Measurements from ENCODE around the gene PCSK7.

The PCSK7 gene

DNA sequence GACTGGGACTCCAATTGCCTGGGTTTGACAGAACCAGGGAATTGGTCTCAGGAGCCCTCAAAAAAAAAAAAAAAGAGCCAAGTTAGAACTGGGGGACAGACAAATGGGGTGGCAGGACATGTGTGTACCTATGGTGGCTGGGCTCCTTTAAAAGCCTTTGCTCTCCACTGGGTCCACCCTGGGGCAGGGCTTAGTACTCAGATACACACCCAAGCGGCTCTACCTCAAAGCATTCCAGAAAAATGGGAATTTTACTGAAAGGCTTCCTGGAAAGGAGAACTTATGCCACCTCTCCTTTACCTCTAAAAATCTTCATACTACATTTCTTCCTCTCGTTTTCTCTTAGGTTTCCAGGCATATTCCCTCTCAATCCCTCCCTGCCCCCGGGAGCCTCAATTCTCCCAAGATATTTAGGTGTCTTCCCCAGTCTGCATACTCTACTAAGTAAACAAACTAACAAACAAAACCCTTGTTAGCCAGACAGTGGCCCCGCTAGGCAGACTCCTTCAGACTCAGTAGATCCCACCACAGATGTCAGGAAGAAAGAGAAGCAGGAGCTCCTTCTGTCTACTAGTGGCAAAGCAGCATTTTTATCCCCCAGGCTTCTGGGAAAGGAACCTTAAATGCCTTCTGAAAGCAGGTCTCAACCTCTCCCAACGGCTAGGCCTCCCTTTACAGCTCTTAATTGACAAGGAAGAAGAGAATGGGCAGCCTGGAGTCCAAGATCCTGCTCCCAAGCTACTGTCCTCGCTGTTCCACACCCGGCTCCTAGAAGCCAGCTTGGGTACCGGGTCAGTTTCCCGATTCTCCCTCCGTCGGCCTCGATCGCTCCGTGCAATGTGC is 653 bp downstream of the PCSK7 start:
- no peak for DNase-seq (ENCODE audit: low spot score)

DNA sequence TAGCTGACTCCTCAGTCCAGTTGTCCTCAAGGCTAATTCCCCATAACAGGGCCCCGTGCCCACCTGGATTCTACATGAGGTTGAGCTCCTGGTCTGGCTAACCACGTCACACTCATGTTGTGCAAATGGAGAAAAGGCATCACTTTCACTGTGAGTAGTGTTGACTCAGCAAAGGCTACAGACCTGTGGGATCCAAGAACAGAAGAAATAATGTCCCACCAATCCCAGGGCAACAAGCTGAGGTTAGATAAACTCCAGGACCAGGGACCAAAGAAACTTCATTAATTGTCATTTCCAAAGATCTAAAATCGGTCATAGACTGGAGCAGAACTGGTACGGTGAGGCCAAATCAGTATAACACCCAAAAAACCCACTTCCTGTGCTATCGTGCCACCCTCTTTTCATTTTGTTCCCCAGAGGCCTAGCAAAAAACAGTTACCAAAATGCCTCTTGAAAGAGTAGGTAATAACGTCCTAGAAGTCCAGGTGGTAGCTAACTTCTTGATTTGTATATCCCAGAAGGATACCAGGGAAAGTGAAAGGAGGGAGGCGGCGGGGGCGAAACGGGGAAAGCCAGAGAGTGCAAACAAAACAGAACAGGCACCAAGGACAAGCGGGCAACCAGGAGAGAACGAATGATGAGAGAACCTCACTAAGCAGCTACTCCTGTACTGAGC is 1.4 kb downstream of the PCSK7 start:
- DNase-seq (ENCODE audit: low spot score), result peak; percentile 86

DNA sequence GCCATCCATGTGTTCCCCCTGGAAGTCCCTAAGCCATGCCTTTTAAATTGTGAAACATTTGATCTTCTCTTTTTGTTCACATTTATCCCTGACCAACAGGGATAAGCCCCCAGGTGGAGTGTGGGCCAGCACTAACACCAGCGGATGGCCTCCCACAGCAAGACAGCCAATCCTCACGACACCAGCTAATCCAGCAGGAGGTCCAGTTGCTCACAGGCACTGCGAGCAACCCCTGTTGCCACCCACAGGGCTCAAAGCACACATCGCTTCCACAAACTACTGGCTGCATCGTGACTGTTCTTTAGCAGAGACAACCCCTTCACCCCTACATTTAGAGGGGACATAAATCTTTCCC is 2.0 kb downstream of the PCSK7 start:
- no peak for DNase-seq (ENCODE audit: low spot score)

DNA sequence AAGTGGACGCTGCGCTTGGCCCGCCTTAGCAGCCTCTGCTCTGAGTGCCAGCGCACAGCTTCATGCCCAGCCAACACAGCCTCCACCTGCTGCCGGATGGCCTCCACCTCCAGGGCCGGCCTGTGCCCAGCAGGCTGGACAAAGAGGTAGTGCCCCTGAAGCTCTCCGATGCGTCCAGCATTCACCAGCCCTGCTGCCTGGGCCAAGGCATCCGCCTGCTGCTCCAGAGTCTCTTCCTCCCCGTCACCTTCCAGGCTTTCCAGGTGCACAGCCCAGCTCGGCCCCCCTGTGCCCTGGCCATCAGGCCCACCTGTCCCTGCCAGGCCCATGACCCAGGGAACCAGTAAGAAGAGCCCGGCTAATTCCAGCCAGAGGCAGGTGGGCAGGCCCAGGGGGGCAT is 2.5 kb downstream of the PCSK7 start:
- DNase-seq (ENCODE audit: low spot score), result no peak

DNA sequence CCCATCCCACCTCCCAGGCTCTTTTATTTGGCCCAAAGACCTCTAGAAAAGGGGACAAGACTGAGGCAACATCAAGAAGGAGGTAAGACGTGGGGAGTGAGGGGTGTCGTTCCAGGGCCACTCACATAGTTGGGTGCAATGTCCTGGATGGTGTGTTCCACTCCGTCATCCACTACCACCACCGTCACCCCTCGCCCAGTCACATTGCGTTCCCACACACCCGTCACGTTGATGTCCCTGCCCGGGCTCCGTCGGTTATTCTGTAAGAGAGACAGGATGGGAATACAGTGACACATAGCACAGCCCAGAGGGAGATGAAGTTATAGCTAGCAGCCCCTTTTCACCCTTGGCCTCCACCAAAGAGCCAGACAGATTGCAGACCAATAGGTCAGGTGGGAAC is 3.8 kb downstream of the PCSK7 start:
- DNase-seq (ENCODE audit: low spot score), result no peak

DNA sequence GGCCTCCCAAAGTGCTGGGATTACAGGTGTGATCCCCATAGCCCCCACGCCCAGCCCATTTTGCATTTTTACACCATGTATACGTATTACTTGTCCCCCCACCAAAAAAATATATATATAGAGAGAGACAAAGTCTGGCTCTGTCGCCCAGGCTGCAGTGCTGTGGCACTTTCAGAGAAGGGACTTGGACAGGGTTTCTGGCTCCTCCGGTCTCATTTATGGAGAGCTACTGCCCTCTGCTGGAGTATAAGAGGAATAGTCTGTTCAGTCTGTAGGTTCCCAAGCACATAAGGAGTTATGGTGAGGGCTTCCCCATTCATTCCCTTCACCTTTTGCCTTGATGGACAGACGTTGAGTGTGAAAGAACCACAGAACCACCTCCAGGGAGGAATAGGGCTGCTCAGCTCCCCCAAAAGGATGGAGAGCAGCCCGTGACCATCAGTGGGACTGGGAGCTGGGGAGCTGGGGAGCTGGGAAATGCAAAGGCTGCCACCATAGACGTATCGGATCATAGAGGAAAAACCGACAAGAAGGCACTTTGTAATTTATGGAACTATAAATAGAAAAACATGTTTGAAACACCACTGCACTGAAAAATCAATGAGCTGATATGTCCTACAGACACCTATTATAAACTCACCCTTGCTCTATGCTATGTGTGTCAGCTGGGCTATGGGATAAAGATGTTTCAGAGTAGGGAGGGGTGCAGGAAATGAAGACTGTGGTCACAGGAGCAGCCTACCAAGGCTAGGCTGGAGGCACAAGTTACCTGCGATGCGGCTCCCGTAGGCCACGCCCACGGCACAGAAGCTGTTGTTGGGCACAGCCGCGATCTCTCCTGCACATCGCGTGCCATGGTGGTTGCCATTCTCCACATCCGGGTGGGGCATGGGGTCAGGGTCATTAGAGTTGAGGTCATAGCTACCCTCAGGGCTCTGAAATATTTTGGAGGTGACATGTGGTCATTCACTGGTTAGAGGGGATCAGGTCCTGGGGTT is 5.2 kb downstream of the PCSK7 start:
- DNase-seq (ENCODE audit: low spot score), result peak; percentile 75

DNA sequence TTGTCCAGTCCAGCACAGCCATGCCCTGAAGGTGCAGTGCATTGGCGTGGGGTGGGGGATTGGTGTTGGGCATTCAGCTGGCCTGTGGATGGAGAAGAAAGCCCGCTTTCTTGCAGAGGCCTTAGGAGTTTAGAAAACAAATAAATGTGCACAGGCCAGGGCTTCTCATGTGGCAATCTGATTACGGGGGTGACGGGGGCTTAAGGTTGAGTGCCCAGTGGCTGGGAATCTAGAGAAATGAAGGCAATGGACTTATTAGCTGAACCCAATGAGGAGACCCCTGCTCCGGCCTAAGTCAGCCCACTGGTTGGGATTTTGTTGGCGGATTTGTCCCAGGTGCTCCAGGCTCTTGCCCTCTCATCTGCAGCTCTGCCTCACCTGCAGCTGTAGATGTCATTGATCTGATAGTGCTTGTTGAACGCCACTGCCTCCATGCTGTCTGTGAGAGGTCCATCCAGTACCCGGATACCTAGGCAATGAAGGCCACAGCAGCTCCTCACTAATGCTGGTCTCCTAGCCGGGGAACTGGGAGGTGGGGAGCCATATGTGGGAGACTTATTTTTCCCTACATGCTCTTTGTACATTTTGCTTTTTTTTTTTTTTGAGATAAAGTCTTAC is 6.2 kb downstream of the PCSK7 start:
- no peak for DNase-seq (ENCODE audit: low spot score)

DNA sequence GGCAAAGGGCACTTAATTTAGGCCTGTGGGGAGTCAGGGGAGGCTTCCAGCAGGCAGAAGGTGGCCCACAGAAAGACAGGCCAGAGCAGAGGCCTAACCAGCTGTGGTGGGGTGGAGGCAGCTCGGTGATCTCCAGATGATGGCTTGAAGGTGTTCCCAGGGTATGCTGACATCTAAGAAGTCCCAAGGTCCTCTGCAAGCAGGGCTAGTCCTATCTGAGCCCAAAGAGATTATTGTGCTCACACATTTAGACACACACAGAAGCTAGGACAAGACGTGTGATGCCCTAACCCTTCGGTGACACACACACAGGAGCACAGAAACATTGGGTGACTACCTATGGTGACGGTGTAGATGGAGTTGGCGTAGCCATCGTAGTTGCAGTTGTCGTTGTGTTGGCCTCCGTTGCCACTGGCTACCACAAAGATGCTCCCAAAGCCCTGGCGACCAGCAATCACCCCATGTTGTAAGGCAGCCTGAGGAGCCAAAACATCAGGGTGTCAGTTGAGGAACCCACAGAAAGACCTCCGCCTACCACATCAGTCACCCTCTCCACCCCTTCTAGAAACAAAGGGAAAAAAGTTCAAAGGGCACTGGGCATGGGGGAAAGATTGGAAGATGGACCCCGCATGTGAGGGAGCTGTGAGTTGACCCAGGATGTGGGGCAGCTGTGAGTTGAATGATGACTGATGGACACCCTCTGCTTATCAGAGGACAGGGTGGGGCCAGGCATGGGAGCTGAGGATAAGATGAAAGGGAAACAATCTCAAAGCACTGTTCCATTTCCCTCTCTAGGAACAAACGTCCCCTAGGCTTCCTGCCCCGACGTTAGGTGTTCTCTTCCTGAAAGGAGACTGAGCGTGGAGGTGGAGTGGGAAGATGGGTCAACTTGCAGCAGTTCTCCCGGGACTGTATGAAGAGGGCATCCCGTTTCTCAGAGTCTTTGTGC is 7.9 kb downstream of the PCSK7 start:
- DNase-seq (ENCODE audit: low spot score), result no peak

DNA sequence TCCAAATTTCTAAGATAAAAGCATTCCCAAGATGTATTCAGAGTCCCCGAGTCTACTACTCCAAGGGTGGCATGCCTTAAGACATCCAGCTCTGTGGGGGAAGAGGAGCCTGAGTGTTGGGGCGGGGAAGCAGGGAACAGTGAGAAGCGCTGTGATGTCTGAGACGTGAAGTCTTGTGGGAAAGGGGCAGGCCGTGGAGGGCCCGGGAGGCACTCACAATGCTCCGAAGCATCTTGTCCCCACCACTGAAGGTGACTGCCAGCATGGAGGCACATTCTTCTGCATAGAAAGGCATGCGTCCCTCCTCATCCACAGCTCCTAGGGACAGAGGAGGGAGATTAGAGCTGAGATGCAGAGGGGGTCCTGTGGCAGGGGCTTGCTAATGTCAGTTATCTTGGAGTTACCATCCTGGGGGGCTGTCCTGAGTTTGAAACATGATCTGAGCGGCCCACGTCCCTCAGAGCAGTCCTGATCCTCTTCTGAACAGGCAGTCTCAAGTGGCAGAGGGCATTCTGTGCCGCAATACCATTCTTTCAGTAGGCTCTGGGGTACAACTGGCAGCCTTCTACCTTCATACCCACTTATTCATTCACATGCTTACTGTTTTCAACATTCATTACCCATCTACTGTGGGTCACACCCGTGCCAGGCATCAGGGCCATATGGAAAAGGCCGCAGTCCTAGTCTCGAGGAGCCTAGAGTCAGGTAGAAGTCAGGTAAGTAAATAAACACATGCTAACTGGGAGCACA is 8.7 kb downstream of the PCSK7 start:
- no peak for DNase-seq (ENCODE audit: low spot score)

DNA sequence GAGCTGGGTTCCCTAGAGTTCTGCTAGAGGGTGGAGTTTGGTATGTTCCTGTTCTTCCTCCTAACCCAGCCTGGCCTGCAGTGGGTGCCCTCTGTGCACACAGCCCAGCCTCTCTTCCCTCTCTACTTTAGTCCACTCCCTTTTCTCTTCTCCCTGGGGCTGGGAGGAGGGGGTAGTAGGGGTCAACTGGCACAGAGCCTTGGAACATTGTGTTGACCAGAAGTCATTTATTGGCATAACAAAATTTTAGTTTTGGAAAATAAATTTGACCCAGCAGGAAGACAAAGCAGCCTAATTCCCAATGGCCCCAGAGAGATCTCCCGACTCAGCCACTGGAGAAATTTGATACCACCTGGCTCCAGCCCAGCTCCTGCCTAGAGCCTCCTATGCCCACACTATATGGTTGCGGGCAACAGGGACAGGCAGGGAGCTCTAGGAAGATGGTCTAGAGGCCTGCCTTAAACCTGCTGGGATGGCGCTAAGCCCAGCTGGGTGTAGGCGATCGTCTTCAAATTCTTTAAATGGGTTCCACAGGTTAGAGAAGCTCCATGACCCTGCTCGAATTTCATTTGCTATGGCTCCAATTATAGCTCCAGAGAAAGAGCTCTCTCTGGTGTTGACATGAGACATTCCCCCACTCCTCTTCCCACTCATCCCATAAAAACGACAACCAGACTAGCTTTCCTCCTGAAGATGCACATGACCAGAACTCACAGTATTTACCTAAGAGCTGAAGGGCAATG is 9.9 kb downstream of the PCSK7 start:
- DNase-seq (ENCODE audit: low spot score), result no peak

DNA sequence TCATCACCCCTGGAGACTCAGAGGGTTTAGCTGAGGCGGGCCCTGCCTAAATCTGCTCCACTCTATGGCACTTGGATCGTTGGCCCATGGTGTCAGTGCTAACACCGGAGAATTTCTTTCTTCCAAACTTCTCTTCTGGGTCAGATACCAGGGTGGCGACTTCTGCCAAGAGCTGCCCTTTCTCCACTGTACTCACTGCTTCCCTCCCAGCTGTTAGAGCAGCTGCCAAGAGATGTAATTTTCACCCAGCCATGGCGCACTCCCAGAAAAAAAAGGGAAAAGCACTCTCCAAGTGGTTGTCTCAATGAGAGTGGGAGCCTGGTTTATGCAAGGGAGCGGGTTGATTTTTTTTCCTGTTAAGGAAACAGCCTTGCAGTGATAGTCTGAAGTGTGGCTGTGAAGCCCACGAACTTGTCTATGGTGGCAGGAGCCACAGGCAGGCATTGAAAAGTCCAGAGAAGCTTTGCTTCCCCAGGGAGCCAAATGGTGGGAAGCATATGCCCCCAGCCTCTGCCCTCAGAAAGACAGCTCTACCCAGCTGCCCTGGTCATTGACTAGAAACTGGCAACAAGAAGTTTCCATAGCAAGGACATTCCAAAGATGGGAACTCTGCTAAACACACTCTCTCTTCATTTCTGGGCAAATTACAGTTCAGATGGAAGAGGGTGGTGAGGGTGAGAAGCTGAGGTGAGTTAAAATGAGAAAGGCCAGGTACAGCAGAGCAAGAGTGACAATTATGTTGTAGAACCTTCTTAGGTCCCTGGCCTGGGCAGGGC is 10.7 kb downstream of the PCSK7 start:
- no peak for DNase-seq (ENCODE audit: low spot score)

DNA sequence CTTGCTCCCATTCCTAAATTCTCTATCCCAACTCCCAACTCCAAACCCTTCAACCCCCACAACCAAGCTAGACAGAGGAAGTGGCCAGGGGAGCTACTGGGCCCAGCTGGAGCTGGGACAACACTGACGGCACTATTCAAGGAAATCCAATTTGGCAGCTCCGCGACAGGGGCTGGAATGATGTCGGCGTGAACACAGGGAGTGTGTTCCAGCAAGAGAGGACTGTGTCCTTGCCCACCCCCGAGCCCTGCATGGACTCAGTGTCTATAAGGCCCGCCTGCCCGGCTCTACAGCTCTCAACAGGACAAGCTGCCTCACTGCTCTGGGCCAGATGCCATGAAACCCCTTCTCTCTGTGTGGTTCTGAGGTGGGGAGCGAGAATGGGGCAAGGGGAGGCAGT is 11.3 kb downstream of the PCSK7 start:
- no peak for DNase-seq (ENCODE audit: low spot score)

DNA sequence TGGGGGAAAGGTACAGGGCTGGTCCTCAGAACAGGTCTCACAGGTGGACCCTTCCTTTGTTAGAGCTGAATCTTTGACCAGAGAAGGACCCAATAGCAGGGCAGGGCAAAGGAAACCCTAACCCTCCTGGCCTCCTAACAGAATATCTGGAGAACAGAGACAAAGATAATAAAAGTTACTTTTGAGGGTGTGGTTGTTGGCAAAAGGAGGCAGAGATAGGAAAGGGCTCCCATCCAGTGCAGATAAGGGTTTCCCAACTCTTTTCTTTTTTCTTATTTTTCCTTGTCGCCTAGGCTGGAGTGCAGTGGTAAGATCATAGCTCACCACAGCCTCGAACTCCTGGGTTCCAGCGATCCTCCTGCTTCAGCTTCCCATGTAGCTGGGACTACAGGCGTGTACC is 11.9 kb downstream of the PCSK7 start:
- DNase-seq (ENCODE audit: low spot score), result no peak

DNA sequence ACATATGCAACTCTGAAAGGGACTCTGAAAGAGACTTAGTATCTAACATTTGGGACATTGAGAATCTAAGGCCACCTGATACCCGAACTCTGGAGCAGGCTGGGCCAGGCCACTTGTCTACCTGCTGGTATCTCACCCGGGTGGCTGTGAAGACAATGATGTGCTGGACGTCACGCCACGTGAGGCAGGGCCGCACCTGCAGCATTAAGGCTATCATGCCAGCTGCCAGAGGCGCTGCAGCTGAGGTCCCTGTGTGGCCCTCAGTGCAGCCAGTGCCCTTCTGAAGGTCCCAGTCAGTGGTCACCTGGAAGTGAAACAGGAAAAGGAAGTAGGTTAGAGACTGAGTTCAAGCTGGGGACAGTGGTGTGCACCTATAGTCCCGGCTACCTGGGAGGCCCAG is 12.4 kb downstream of the PCSK7 start:
- DNase-seq (ENCODE audit: low spot score), result no peak

DNA sequence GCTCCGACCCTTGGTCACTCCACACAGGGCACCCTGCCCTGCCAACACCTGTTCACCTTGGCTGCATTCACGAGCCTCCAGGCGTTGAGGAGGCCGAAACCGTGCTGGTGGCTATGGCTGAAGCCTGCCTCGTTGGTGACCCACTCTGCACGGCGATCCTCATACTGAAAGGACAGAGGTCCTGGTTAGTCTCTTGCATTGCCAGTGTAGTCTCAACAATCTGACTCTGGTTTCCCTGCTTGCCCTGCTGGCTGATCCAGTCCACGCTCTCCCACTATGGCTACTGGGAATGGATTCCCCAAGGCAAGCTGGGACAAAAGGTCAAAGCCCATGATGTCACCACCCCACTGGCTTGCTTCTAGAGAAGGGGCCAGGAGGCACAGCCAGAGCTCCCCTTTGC is 12.9 kb downstream of the PCSK7 start:
- no peak for DNase-seq (ENCODE audit: low spot score)

DNA sequence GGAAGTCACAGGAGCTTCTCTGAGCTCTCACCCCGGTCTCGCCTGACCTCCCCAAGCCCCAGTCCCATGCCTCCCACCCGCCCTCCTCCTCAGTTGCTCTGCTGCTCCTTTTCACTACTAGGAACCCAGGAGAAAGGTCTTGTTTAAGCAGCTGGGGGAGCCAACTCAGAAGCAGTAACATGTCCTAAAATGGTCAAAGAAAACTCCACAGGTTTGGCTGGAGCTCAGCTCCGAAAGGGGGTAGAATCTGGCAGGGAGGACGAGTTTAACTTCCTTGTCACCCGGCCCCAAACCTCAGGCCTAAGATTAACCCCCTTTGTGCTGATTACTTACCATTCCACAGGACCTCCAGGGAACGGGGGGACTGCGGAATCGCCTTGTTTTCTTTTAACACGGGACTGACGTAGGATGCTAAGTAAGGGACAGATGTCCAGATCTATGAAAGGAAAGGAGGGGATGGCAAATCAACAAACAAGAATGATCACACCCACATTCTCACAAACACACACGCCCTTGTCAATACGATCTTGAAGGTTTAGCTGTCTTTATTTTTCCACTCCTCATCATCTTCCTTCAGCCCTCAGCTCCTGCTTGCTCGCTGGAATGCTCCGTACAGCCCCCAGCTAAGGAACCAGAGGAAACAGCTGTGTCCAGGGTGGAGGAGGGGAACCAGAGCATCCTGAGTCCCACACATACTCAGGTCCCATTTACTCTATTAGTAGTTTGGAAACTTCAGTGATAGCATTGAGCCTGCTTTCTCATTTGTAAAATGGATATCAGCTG is 13.5 kb downstream of the PCSK7 start:
- no peak for DNase-seq (ENCODE audit: low spot score)

DNA sequence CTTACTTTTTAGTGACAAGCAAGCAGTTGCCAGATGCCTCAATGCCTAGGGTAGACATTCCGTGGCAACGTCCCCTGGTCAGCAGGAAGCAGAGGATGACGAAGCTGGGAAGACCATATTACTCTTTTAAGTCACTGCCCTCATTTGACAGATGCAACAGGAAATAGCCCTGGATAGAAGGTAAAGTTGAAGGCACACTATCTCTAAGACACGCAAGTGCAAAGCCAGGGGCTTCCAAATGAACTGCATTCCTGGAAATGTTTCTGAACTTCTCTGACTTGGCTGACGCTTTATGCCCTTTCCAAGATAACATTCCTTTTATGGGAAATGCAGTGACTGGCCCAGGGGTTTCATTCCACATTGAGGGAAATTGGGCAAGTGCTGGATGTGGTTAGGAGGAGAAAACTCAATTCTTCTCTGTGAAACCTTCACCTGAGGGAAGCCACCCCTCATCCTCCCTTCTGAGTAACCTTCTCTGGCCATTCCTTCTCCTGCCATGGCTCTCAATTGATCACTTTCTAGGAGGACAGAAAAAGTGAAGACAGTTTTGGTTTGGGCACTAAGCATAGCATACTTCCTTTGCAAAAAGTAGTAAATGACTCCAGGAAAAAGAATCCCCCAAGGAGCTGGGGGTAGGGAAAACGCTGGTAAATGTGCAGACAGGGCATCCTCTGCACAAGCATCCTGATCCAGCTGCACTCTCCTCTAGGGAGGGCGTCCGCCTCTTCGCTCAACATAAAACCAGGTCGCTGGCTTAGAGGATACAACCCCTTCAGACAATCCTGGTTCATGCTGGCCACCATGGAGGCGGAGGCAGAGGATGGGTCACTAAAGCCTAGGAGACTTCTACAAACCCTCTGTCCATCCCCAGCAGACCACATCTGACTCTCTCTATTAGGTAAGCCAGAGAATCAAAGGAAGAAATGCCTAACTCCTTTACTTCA is 14.5 kb downstream of the PCSK7 start:
- no peak for DNase-seq (ENCODE audit: low spot score)
